ENCODE results near the gene RHOXF1.
"Not testable (repeated sequence)": the region's sequence is repeated elsewhere in the genome, so short reads cannot be mapped to it uniquely, and the experiment has no call there.

The RHOXF1 gene

GRCh38 chrX:120087289-120088017 is 28.3 kb downstream of the RHOXF1 start:
- TF ChIP-seq CTCF (IDR thresholded peaks at IDR 0.05; ENCODE audit: low read depth, low read length) = no peak
- H3K36me3 ChIP-seq = no peaks in the 10 kb centered on the region
- no peaks in the 10 kb centered on the region for H3K9me3 ChIP-seq
- no peak overlapping the region for H3K4me3 ChIP-seq (ENCODE audit: low read depth, low read length)
- no peaks in the 10 kb centered on the region for H3K4me1 ChIP-seq
- no peak for DNase-seq
- no peaks in the 10 kb centered on the region for H3K27me3 ChIP-seq

GRCh38 chrX:120085553-120086185 is 30.0 kb downstream of the RHOXF1 start:
- not testable (repeated sequence) for H3K27me3 ChIP-seq; DNase-seq; H3K4me3 ChIP-seq (ENCODE audit: low read depth, low read length); H3K4me1 ChIP-seq; H3K9me3 ChIP-seq; H3K36me3 ChIP-seq

- not testable (repeated sequence) for H3K4me1 ChIP-seq; H3K27me3 ChIP-seq; DNase-seq; H3K9me3 ChIP-seq; H3K36me3 ChIP-seq; H3K4me3 ChIP-seq (ENCODE audit: low read depth, low read length)
Observed at GRCh38 chrX:120077590-120077989, 38.1 kb downstream of the RHOXF1 start, which contains the start of gene RHOXF2B. Gene RHOXF2B, minus strand, starts transcription at chrX:120077690. Its CDS starts 138 bp downstream, at chrX:120077552.

- DNase-seq; H3K4me1 ChIP-seq; H3K36me3 ChIP-seq; H3K27me3 ChIP-seq; H3K4me3 ChIP-seq (ENCODE audit: low read depth, low read length); H3K9me3 ChIP-seq: not testable (repeated sequence)
Observed at GRCh38 chrX:120066169-120066568, 49.5 kb downstream of the RHOXF1 start.
